ENCODE measurements around the gene UVSSA.

Gene UVSSA

GRCh38 chr4:1350169-1350520 lies 3.1 kb downstream of the UVSSA start:
- DNase-seq: no peak

- DNase-seq: peak; percentile 52 to 90
These were observed 5.0 kb downstream of the UVSSA start for GRCh38 chr4:1351854-1352566.

- DNase-seq: no peak
These were observed 5.5 kb downstream of the UVSSA start for GRCh38 chr4:1352567-1352900.

- DNase-seq: no peak
These were observed 6.4 kb downstream of the UVSSA start for GRCh38 chr4:1353186-1354055.

GRCh38 chr4:1354136-1354982 lies 7.4 kb downstream of the UVSSA start:
- DNase-seq: no peak

GRCh38 chr4:1354983-1355275 lies 7.9 kb downstream of the UVSSA start:
- no peak for DNase-seq

- no peak for DNase-seq
These were observed 8.4 kb downstream of the UVSSA start for GRCh38 chr4:1355378-1355777.

GRCh38 chr4:1356181-1356998 lies 9.4 kb downstream of the UVSSA start:
- DNase-seq: peak; percentile 30 to 84

- no peak for DNase-seq
These were observed 10.6 kb downstream of the UVSSA start for GRCh38 chr4:1357356-1358248.

GRCh38 chr4:1358421-1359143 lies 11.6 kb downstream of the UVSSA start:
- no peak for DNase-seq

- DNase-seq: no peak
These were observed 12.1 kb downstream of the UVSSA start for GRCh38 chr4:1359144-1359501.

- no peak for DNase-seq
These were observed 13.0 kb downstream of the UVSSA start for GRCh38 chr4:1359976-1360375.

GRCh38 chr4:1360423-1361283 lies 13.6 kb downstream of the UVSSA start:
- no peak for DNase-seq

GRCh38 chr4:1361431-1361830 lies 14.4 kb downstream of the UVSSA start:
- no peak for DNase-seq

- no peak for DNase-seq
These were observed 15.0 kb downstream of the UVSSA start for GRCh38 chr4:1362046-1362445.

GRCh38 chr4:1362521-1362920 lies 15.5 kb downstream of the UVSSA start:
- DNase-seq: no peak

GRCh38 chr4:1363513-1363912 lies 16.5 kb downstream of the UVSSA start:
- DNase-seq: no peak

- no peak for DNase-seq
These were observed 17.2 kb downstream of the UVSSA start for GRCh38 chr4:1364217-1364616.

GRCh38 chr4:1364748-1365147 lies 17.7 kb downstream of the UVSSA start:
- DNase-seq: no peak
